Neural cell (in vitro differentiated cells): Measurements from ENCODE around the gene KCNQ5. TPM values are rescaled to one million over a fixed set of nuclear protein-coding genes. Genes with fewer than 3 reads are reported as not detected.

Experiments
- H2AFZ ChIP-seq: fragments of 200-600, 300-800 bp; sonication (generic), shearing (Covaris generic); 2 replicates; pipeline ENCODE4 v1.6.0; 2014; ENCODE audit warnings: low read depth, mild to moderate bottlenecking, antibody characterized with exemption, low read length, moderate library complexity
- H3F3A ChIP-seq: fragments of 200-600 bp; shearing (Covaris generic); 2 replicates; pipeline ENCODE4 v1.6.1; 2016; ENCODE audit warnings: mild to moderate bottlenecking, moderate library complexity, mixed read lengths, antibody characterized with exemption, low read length; ENCODE audit not compliant: insufficient read depth, poor library complexity, severe bottlenecking
- H3K27ac ChIP-seq: fragments of 200-600, 300-800 bp; sonication (generic), shearing (Covaris generic); 2 replicates; pipeline ENCODE4 v1.5.1; 2014; ENCODE audit warnings: mild to moderate bottlenecking, low read length, moderate library complexity
- H3K27me3 ChIP-seq: fragments of 300-800, 200-600 bp; sonication (generic), shearing (Covaris generic); 2 replicates; pipeline ENCODE4 v1.6.0; 2014; ENCODE audit warnings: mild to moderate bottlenecking, low read depth, low read length, moderate library complexity; ENCODE audit not compliant: insufficient read depth
- H3K36me3 ChIP-seq: fragments of 300-800, 200-600 bp; sonication (generic), shearing (Covaris generic); 2 replicates; pipeline ENCODE4 v1.5.1; 2014; ENCODE audit warnings: mild to moderate bottlenecking, antibody characterized with exemption, low read length, moderate library complexity; ENCODE audit not compliant: insufficient read depth
- H3K4me2 ChIP-seq: fragments of 300-800, 200-600 bp; sonication (generic), shearing (Covaris generic); 2 replicates; pipeline ENCODE4 v1.6.0; 2014; ENCODE audit warnings: mild to moderate bottlenecking, low read length
- H3K4me3 ChIP-seq: fragments of 300-800, 200-600 bp; sonication (generic), shearing (Covaris generic); 2 replicates; pipeline ENCODE4 v1.5.1; 2014; ENCODE audit warnings: mild to moderate bottlenecking, low read length, moderate library complexity
- H3K79me2 ChIP-seq: fragments of 200-600 bp; shearing (Covaris generic); replicated peaks from 2 replicates; pipeline ENCODE4 v1.6.0; 2014; ENCODE audit warnings: mild to moderate bottlenecking, low read length, moderate library complexity; ENCODE audit not compliant: insufficient read depth
- H3K9ac ChIP-seq: fragments of 300-800, 200-600 bp; sonication (generic), shearing (Covaris generic); 2 replicates; pipeline ENCODE4 v1.6.1; 2016; ENCODE audit warnings: mild to moderate bottlenecking, low read length, mixed read lengths
- H3K9me2 ChIP-seq: fragments of 200-600 bp; shearing (Covaris generic); 2 replicates; pipeline ENCODE4 v1.6.1; 2016; ENCODE audit warnings: mild to moderate bottlenecking, low read length, mixed read lengths; ENCODE audit not compliant: insufficient read depth
- H3K9me3 ChIP-seq: fragments of 200-600, 300-800 bp; sonication (generic), shearing (Covaris generic); 2 replicates; pipeline ENCODE4 v1.6.1; 2016; ENCODE audit warnings: mild to moderate bottlenecking, mixed run types, low read length, moderate library complexity, mixed read lengths
- H4K20me1 ChIP-seq: fragments of 200-600 bp; shearing (Covaris generic); 2 replicates; pipeline ENCODE4 v1.6.1; 2016; ENCODE audit warnings: mild to moderate bottlenecking, mixed run types; ENCODE audit not compliant: insufficient read depth
- EP300 ChIP-seq: fragments of 450-650 bp; conservative IDR thresholded peaks from 2 replicates; pipeline ENCODE4 v1.6.1; 2014; ENCODE audit warnings: antibody characterized with exemption, mild to moderate bottlenecking, moderate library complexity; ENCODE audit not compliant: poor library complexity, severe bottlenecking
- EZH2 ChIP-seq: fragments of 200-600, 300-800 bp; shearing (Covaris generic), sonication (generic); IDR thresholded peaks from 2 replicates; pipeline ENCODE4 v1.6.1; 2014; ENCODE audit warnings: antibody characterized with exemption, low read length, borderline replicate concordance, mild to moderate bottlenecking; ENCODE audit not compliant: insufficient read depth, poor library complexity, severe bottlenecking
- MXI1 ChIP-seq: fragments of 450-650 bp; conservative IDR thresholded peaks from 2 replicates; pipeline ENCODE4 v1.6.1; 2014; ENCODE audit warnings: antibody characterized with exemption, mild to moderate bottlenecking; ENCODE audit not compliant: poor library complexity, severe bottlenecking
- POLR2AphosphoS5 ChIP-seq: IDR thresholded peaks from 2 replicates; pipeline ENCODE4 v1.6.1; 2012
- RAD21 ChIP-seq: fragments of 450-650 bp; conservative IDR thresholded peaks from 2 replicates; pipeline ENCODE4 v1.6.1; 2014; ENCODE audit warnings: antibody characterized with exemption, mild to moderate bottlenecking, moderate library complexity
- SMC3 ChIP-seq: fragments of 450-650 bp; conservative IDR thresholded peaks from 2 replicates; pipeline ENCODE4 v1.6.1; 2014; ENCODE audit warnings: antibody characterized with exemption, mild to moderate bottlenecking, moderate library complexity; ENCODE audit not compliant: poor library complexity
- TAF1 ChIP-seq: IDR thresholded peaks from 2 replicates; pipeline ENCODE4 v1.6.1; 2012; ENCODE audit warnings: low read depth
- polyA plus RNA-seq: library from polyadenylated mRNA; depleted of rRNA; stranded (reverse); fragments of >200 nt; gene quantifications from 2 replicates; pipeline ENCODE4 v1.2.3, GENCODE V29; 2014
- TF ChIP-seq, protein P1 (sequence below): fragments of 450-650 bp; IDR thresholded peaks from 2 replicates; pipeline ENCODE4 v1.5.1; 2014; ENCODE audit warnings: antibody characterized with exemption, mild to moderate bottlenecking, moderate library complexity; ENCODE audit not compliant: poor library complexity, severe bottlenecking
- TF ChIP-seq, protein P2 (sequence below): IDR thresholded peaks from 2 replicates; pipeline ENCODE4 v1.6.1; 2012; ENCODE audit warnings: borderline replicate concordance

KCNQ5 gene
- polyA plus RNA-seq, 1 donor from 2014 or later = 0.30 TPM

DNA sequence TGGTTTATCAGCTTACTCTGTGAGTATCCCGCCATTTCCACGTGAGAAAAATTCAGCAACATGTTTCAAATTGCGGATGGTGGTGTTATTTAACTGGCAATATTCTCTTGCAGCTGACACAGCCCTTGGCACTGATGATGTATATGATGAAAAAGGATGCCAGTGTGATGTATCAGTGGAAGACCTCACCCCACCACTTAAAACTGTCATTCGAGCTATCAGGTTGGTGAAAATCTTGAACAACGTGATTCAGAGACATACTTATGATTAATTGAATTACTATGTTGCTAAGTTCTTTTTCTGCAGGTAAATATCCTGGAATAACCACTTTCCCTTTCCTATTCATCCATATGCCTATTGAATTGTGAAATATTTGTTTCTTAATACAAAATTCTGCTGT, 547.8 kb downstream of the KCNQ5 start:
- Histone ChIP-seq H3K27ac (no peak overlapping the region), H3F3A (no peaks in the 10 kb centered on the region), H4K20me1 (no peaks in the 10 kb centered on the region), H3K4me3 (no peak overlapping the region), H3K27me3 (no peaks in the 10 kb centered on the region), H2AFZ (no peak overlapping the region), H3K9ac (no peak overlapping the region), H3K9me3 (no peaks in the 10 kb centered on the region), H3K9me2 (no peaks in the 10 kb centered on the region), H3K79me2 (no peaks in the 10 kb centered on the region), H3K4me2 (no peak overlapping the region), H3K36me3 (no peaks in the 10 kb centered on the region)
- TF ChIP-seq EZH2 (no peak), SMC3 (no peak), TAF1 (no peak), POLR2AphosphoS5 (no peak), EP300 (no peak), RAD21 (no peak), MXI1 (no peak)
- TF ChIP-seq, protein P1, sequence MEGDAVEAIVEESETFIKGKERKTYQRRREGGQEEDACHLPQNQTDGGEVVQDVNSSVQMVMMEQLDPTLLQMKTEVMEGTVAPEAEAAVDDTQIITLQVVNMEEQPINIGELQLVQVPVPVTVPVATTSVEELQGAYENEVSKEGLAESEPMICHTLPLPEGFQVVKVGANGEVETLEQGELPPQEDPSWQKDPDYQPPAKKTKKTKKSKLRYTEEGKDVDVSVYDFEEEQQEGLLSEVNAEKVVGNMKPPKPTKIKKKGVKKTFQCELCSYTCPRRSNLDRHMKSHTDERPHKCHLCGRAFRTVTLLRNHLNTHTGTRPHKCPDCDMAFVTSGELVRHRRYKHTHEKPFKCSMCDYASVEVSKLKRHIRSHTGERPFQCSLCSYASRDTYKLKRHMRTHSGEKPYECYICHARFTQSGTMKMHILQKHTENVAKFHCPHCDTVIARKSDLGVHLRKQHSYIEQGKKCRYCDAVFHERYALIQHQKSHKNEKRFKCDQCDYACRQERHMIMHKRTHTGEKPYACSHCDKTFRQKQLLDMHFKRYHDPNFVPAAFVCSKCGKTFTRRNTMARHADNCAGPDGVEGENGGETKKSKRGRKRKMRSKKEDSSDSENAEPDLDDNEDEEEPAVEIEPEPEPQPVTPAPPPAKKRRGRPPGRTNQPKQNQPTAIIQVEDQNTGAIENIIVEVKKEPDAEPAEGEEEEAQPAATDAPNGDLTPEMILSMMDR = no peak
- TF ChIP-seq, protein P2, sequence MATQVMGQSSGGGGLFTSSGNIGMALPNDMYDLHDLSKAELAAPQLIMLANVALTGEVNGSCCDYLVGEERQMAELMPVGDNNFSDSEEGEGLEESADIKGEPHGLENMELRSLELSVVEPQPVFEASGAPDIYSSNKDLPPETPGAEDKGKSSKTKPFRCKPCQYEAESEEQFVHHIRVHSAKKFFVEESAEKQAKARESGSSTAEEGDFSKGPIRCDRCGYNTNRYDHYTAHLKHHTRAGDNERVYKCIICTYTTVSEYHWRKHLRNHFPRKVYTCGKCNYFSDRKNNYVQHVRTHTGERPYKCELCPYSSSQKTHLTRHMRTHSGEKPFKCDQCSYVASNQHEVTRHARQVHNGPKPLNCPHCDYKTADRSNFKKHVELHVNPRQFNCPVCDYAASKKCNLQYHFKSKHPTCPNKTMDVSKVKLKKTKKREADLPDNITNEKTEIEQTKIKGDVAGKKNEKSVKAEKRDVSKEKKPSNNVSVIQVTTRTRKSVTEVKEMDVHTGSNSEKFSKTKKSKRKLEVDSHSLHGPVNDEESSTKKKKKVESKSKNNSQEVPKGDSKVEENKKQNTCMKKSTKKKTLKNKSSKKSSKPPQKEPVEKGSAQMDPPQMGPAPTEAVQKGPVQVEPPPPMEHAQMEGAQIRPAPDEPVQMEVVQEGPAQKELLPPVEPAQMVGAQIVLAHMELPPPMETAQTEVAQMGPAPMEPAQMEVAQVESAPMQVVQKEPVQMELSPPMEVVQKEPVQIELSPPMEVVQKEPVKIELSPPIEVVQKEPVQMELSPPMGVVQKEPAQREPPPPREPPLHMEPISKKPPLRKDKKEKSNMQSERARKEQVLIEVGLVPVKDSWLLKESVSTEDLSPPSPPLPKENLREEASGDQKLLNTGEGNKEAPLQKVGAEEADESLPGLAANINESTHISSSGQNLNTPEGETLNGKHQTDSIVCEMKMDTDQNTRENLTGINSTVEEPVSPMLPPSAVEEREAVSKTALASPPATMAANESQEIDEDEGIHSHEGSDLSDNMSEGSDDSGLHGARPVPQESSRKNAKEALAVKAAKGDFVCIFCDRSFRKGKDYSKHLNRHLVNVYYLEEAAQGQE = no peak

DNA sequence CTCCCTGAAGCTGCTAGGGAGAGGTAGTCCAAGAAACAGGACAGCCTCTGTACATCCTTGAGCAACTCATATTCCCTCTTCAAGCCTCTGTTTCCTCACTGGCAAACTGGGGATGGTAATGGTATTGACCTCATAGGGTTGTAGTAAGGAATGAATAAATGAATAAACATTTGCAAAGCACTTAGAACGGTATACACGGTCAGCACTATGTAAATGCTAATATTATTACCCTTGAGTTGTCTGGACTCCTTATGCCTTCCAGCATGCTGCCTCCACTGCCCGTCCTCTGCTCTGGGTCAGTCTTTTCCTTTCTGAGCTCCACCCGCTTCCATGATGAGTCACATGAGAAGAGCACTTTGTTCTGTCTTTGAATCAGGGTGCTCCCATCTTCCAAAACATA, 552.8 kb downstream of the KCNQ5 start:
- Histone ChIP-seq H3K4me2 (no peak overlapping the region), H3K9me3 (no peaks in the 10 kb centered on the region), H3K79me2 (no peaks in the 10 kb centered on the region), H4K20me1 (no peaks in the 10 kb centered on the region), H3F3A (no peaks in the 10 kb centered on the region), H3K4me3 (no peak overlapping the region), H2AFZ (no peak overlapping the region), H3K9ac (no peak overlapping the region), H3K27ac (no peak overlapping the region), H3K9me2 (no peaks in the 10 kb centered on the region), H3K36me3 (no peaks in the 10 kb centered on the region), H3K27me3 (no peaks in the 10 kb centered on the region)
- TF ChIP-seq RAD21 (no peak), TAF1 (no peak), EP300 (no peak), POLR2AphosphoS5 (no peak), MXI1 (no peak), EZH2 (no peak), SMC3 (no peak)
- TF ChIP-seq, protein P1 = no peak
- TF ChIP-seq, protein P2 = no peak
